Mucosa of descending colon (tissue), 3 donors: Measurements from ENCODE around the gene BICC1. TPM values are rescaled to one million over a fixed set of nuclear protein-coding genes. Genes with fewer than 3 reads are reported as not detected.
"Not testable (repeated sequence)": the region's sequence is repeated elsewhere in the genome, so short reads cannot be mapped to it uniquely, and the experiment has no call there.

Source experiments
- ATAC-seq: fragments of 200-7000 bp; cut with Tn5 transposase; one replicate; pipeline ENCODE4 v1.9.1; 2020; ENCODE audit warnings: mild to moderate bottlenecking, moderate library complexity
- DNase-seq, 3 donors: peaks; one replicate each; pipeline ENCODE4 v3.0.0-alpha.2; 2020
- H3K36me3 ChIP-seq: fragments of 200-600 bp; one replicate; pipeline ENCODE4 v1.8.0; 2021; ENCODE audit warnings: low read depth, mild to moderate bottlenecking
- H3K4me1 ChIP-seq: fragments of 200-600 bp; one replicate; pipeline ENCODE4 v1.8.0; 2021; ENCODE audit warnings: low read depth, mild to moderate bottlenecking
- H3K4me3 ChIP-seq: fragments of 200-600 bp; one replicate; pipeline ENCODE4 v1.8.0; 2021; ENCODE audit warnings: mild to moderate bottlenecking
- H3K9me3 ChIP-seq: fragments of 200-600 bp; one replicate; pipeline ENCODE4 v1.8.0; 2021; ENCODE audit warnings: mild to moderate bottlenecking
- CTCF ChIP-seq: fragments of 200-600 bp; IDR thresholded peaks from one replicate; pipeline ENCODE4 v1.8.0; 2022; ENCODE audit warnings: antibody characterized with exemption, mild to moderate bottlenecking
- intact Hi-C, 2 donors: fragments of 100-400 bp; cut with DNase I in 1 of 2; cut with micrococcal nuclease in 1 of 2; formaldehyde crosslinking; loops; one replicate each; pipeline versions ENCODE4 v1.11.0 to v1.11.1; 2022; cut with DNase I, micrococcal nuclease
- total RNA-seq, 3 donors: library from RNA; stranded (reverse); fragmentation: NEBNext Ultra II Directional in 2 of 3; extraction: Animal tissue kit (Norgen Biotek cat#: 25700) in 2 of 3; gene quantifications; one replicate each; pipeline versions ENCODE4 v1.2.1 to v1.2.4, GENCODE V29; 2021 to 2023
- donor health status: DM: no; HTN: no; CAD: no; lungs with moderate emphysema.
- donor health status: DM: no; HTN: no; CAD: no.
- donor health status: DM: no; HTN: yes; CAD: no.

The BICC1 gene
- total RNA-seq, 3 donors from 2014 or later, result 1.1 to 5.9 (median 3.5) TPM

GRCh38 chr10:58857251-58857805 lies 344.7 kb downstream of the BICC1 start:
- no peak overlapping the region for H3K4me3 ChIP-seq
- H3K36me3 ChIP-seq, result no peaks in the 10 kb centered on the region
- ATAC-seq (no peak), DNase-seq (no peak)
- no peak for TF ChIP-seq CTCF
- peaks cover 3% of the 10 kb centered on the region for H3K9me3 ChIP-seq
- intact Hi-C loops, result no loop called here
- no peaks in the 10 kb centered on the region for H3K4me1 ChIP-seq

- ATAC-seq, DNase-seq, H3K36me3 ChIP-seq, H3K4me3 ChIP-seq, H3K4me1 ChIP-seq, intact Hi-C loops, H3K9me3 ChIP-seq: not testable (repeated sequence)
These were observed 345.5 kb downstream of the BICC1 start for GRCh38 chr10:58858123-58858522.

GRCh38 chr10:58859526-58859925 lies 346.9 kb downstream of the BICC1 start:
- intact Hi-C loops, result no loop called here
- ATAC-seq (no peak), DNase-seq (no peak)
- Histone ChIP-seq H3K4me1 (no peaks in the 10 kb centered on the region), H3K4me3 (no peak overlapping the region), H3K9me3 (peaks cover 3% of the 10 kb centered on the region), H3K36me3 (no peaks in the 10 kb centered on the region)
- no peak for TF ChIP-seq CTCF

GRCh38 chr10:58867683-58868082 lies 355.0 kb downstream of the BICC1 start:
- no peaks in the 10 kb centered on the region for H3K36me3 ChIP-seq
- intact Hi-C loops, result no loop called here
- H3K4me1 ChIP-seq, result no peaks in the 10 kb centered on the region
- ATAC-seq, result no peak
- no peaks in the 10 kb centered on the region for H3K9me3 ChIP-seq
- no peak for TF ChIP-seq CTCF
- no peak for DNase-seq
- H3K4me3 ChIP-seq, result no peak overlapping the region

- ATAC-seq (no peak), DNase-seq (no peak)
- no peaks in the 10 kb centered on the region for H3K36me3 ChIP-seq
- no peaks in the 10 kb centered on the region for H3K9me3 ChIP-seq
- no peaks in the 10 kb centered on the region for H3K4me1 ChIP-seq
- TF ChIP-seq CTCF, result no peak
- H3K4me3 ChIP-seq, result no peak overlapping the region
- intact Hi-C loops, result no loop called here
These were observed 356.2 kb downstream of the BICC1 start for GRCh38 chr10:58868736-58869435.

- no peak for TF ChIP-seq CTCF
- DNase-seq, result no peak
- Histone ChIP-seq H3K36me3 (no peaks in the 10 kb centered on the region), H3K4me1 (no peaks in the 10 kb centered on the region), H3K9me3 (no peaks in the 10 kb centered on the region), H3K4me3 (no peak overlapping the region)
- intact Hi-C loops, result no loop called here
- no peak for ATAC-seq
These were observed 357.4 kb downstream of the BICC1 start for GRCh38 chr10:58870070-58870469.
